Activated T-cell treated with anti-CD3 and anti-CD28 coated beads for 1 hour (primary cell): Measurements from ENCODE around the gene AVP.
A peak's percentile ranks its signal among the peaks of the same experiment; 100 is the strongest.

Experiments
- DNase-seq: peaks from one replicate; pipeline ENCODE4 v3.0.0-alpha.2; 2020; ENCODE audit warnings: low read depth

AVP gene

DNA sequence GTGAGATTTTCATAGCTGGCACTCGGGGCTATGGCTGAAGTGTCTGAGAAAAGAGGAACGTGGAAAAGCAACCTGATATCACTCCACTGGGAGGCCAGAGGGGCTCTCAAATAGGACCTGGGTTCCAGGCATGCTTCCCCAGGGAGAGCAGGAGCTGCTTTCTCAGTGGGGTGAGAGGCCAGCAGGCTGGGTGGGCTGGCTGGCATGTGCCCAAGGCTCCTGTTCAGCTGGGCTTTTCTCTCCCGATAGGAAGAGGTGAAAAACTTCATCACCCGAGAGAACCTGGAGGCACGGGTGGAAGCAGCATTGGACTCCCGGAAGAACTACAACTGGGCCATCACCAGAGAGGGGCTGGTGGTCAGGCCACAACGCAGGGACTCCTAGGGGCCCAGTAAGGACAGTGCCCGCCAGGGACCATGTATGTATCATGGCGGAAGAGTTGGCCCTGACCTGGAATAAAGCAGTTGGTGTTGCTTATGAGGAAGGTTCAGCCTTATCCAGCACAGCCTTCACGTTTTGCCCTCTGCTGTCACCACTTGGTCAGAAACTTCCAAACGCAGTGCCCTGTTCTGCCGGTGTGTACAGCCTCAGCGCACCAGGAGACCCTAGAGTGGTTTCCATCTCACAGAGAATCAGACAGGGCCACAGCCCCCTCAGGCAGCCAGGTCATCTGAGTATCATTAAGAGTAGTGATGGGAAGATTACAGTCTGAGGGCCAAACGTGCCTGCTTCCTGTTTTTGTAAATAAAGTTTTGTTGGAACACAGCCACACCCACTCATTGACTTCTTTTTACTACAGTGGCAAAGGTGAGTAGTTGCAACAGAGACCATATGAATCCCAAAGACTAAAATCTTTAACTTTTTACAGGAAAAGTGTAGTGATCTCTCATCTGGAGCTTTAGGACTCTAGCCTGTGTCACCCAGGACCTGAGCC, 36.8 kb downstream of the AVP start:
- no peak for DNase-seq

- DNase-seq: no peak
Observed at GRCh38 chr20:3046677-3047462, 37.7 kb downstream of the AVP start.

DNA sequence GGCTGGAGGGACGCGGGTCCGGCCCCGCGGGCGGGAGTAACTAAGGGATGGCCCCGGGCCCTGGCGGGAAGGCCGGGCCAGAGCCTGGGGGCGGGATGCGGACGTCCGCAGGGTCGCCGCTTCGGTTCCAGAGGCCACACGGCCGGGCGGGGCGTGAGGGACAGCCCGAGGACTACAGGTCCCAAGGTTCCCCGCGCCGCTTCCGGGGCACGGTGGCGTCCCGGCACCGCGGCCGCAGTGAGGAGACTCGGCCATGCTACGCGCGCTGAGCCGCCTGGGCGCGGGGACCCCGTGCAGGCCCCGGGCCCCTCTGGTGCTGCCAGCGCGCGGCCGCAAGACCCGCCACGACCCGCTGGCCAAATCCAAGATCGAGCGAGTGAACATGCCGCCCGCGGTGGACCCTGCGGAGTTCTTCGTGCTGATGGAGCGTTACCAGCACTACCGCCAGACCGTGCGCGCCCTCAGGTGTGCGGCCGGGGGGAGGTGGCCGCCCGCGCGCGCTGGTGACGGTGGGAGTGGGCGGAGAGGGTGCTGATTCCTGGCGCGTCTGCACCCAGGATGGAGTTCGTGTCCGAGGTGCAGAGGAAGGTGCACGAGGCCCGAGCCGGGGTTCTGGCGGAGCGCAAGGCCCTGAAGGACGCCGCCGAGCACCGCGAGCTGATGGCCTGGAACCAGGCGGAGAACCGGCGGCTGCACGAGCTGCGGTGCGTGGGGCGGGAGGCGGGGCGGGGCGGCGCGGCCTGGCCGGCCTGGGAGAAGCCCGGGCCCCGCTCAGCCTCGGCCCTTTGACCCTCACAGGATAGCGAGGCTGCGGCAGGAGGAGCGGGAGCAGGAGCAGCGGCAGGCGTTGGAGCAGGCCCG, 38.5 kb downstream of the AVP start, which contains the start of gene MRPS26:
TSS of gene MRPS26 (plus strand) at position 237 of the 861 bp plus-strand sequence. CDS start at position 254, 17 bp downstream.
- peak; percentile 66 for DNase-seq

DNA sequence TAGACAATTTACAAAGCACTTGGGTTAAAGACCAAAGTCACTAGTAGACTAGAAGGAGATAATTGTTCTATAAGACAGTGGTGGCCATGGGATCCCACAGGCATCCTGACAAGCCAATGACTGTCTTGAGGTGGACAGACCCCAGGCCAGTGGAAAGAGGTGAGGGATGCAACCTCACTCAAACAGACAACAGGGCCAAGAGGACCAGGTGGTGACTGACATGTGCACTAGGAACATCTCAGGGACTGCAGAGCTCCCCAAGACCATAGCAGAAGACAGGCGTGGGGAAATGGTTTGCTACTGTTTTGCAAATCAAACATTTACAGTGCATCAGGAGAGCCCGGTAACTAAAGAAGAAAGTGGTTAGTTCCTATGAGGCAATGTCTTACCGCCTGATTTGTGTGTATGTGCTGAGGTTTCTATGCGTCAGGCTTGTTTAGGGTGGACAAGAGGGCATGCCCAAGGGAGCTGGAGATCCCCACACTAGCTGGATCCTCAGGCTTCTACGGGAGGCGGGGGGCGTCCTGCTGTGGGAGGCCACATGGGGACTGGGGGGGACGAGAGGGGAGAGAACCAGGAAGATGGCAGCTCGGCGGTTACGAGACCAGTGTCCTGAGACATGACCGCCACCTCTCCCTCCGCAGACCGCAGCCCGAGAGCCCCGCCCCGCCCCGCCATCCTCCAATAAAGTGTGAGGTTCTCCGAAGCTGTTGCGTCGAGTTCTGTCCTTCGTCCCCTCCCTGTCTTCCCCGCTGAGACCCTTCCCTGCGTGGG, 39.3 kb downstream of the AVP start:
- DNase-seq: peak; percentile 11

DNA sequence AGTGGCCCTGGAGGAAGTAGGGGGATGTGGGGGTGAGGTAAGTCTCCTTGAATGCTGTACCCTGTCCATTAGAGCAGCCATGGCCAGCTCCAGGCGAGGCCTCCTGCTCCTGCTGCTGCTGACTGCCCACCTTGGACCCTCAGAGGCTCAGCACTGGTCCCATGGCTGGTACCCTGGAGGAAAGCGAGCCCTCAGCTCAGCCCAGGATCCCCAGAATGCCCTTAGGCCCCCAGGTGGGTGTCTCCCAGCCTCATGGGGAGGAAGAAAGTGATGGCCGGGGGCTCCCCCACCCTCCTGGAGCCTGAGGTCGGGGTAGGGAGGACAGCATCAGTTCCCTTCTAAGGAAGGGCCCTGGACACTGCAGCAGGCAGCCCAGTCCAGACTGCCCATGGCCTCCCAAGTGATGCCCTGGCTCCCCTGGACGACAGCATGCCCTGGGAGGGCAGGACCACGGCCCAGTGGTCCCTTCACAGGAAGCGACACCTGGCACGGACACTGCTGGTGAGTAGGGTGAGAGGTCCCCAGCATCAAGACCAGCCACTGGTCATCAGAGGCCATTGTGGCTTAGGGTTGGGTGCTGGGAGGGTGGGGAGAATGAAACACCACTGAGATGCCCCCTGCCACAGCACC, 40.1 kb downstream of the AVP start:
- DNase-seq: no peak

DNA sequence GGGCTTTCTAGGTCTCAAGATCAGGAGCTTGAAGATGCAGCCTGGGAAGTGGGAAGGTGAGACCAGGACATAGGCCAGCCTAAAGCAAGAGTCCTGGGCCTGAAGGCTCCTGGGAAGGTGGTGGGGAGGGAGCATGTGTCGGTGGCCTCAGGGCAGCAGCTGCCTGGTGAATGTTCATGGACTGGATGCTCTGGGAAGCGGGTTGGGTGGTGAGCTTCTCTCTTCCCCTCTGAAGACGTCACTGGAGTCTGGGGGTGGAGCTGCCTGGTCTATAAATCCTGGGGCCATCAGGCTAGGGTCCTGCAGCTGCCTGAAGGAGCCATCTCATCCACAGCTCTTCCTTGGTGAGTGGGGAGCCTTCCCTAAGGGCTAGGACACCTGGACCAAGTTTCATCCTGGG, 41.2 kb downstream of the AVP start, which contains the start of gene GNRH2:
TSS of gene GNRH2 (plus strand) at position 301 of the 400 bp plus-strand sequence. CDS start 793 bp downstream, outside the sequence.
- DNase-seq: no peak

- DNase-seq: no peak
Observed at GRCh38 chr20:3042625-3043024, 41.9 kb downstream of the AVP start.

DNA sequence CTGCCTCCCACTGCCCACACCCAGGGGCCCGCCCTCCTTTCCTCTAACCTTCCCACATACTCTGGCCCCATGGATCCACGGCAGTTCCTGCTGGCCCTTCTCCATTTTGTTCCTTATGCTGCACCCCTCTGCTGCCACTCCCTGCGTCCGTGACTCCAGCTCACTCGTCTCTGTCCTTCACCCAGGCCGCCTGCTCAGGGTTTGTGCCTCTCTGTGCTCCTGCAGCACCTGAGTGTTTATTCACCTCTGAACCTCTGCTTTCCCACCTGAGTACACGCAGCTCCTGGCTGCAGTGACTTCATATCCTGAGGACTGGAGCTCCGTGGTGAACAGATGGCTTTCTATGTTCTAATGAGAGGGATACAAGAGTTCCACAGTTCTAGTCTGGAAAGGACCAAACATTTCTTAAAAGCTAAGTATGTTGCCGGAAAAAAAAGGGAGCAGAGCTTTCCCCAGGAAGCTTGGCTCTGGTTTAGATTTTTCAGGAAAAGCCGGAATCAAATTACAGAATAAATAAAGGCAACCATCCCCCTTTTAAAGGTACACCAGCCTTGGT, 42.6 kb downstream of the AVP start:
- DNase-seq: no peak

DNA sequence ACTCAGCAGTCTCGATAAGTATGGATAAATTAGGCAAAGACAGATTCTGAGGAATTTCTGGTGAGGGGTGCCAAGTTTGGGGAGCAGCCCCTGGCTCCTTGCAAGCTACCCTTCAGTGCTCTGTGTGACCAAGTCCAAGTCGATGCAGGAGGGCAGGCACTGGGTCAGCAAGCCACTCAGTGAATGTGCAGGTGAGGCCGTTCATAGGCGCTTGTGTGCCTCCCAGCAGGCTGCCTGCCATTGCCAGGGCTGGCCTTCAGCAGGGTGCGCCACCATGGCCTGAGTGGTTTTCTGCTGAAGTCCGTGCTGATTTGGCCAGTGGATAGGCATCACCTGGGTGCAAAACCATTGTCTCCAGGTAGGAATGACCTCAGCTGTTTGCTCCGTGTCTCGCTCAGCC, 44.4 kb downstream of the AVP start:
- no peak for DNase-seq

GRCh38 chr20:3039426-3039825, 45.1 kb downstream of the AVP start:
- DNase-seq: no peak

DNA sequence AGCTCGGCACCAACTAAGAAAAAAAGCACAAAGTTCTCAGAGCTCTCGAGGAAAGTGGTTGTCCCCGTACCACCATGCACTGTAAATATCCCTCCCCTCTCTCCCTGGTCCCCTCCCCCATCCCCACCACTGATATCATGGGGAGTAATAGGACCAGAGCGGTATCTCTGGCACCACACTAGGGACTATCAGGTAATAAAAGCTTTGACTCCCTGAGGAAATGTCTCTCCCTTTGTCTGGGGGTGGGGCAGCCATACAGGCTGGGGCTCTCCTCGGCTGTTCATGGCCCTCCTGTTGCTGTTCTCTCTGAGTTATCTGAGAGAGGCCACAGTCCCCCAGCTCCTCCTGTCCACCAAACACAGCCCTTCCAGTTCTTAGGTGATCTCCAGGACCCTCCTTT, 46.1 kb downstream of the AVP start:
- DNase-seq: no peak

GRCh38 chr20:3037654-3038053, 46.9 kb downstream of the AVP start:
- no peak for DNase-seq

DNA sequence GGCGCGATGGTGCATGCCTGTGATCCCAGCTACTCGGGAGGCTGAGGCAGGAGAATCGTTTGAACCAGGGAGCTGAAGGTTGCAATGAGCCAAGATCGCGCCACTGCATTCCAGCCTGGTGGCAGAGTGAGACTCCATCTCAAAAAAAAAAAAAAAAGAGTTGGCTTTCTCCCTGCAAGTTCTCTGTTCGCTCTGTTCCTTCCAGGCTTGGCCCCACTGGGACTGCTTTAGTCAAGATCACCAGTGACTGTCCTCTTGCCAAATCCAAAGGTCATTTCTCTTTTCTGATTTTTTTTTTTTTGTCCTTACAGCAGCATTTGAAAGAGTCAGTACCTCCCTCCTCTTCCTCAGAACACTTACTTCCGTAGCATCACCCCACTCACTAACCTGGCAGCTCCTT, 51.9 kb downstream of the AVP start:
- DNase-seq: no peak
